Measurements from ENCODE around the gene FGFBP1. TPM values are rescaled to one million over a fixed set of nuclear protein-coding genes. Genes with fewer than 3 reads are reported as not detected.

Gene FGFBP1
- total RNA-seq, 1 donor from 2014 or later = 22.9 TPM

- DNase-seq (ENCODE audit: low read depth) = peak; percentile 38
- H3K27me3 ChIP-seq (ENCODE audit: control insufficient read depth, insufficient read depth, low read length) = no peaks in the 10 kb centered on the region
- no peak for FAIRE-seq
Observed at GRCh38 chr4:15910155-15910940, 28.2 kb downstream of the FGFBP1 start.

GRCh38 chr4:15907430-15907829, 31.1 kb downstream of the FGFBP1 start:
- no peak for TF ChIP-seq CTCF (IDR thresholded peaks at IDR 0.05; ENCODE audit: insufficient read depth, low read length, severe bottlenecking)
- Histone ChIP-seq H3K36me3 (ENCODE audit: control insufficient read depth, insufficient read depth, low read length) (no peaks in the 10 kb centered on the region), H3K4me3 (ENCODE audit: low read depth, low read length) (no peak overlapping the region), H3K27me3 (ENCODE audit: control insufficient read depth, insufficient read depth, low read length) (no peaks in the 10 kb centered on the region)
- FAIRE-seq (no peak), DNase-seq (ENCODE audit: low read depth) (no peak)

More at GRCh38 chr4:15910155-15910940, 28.2 kb downstream of the FGFBP1 start:
- no peak overlapping the region for H3K4me3 ChIP-seq (ENCODE audit: low read depth, low read length)
- no peak for TF ChIP-seq CTCF (IDR thresholded peaks at IDR 0.05; ENCODE audit: insufficient read depth, low read length, severe bottlenecking)
- no peaks in the 10 kb centered on the region for H3K36me3 ChIP-seq (ENCODE audit: control insufficient read depth, insufficient read depth, low read length)

GRCh38 chr4:15906020-15906443, 32.5 kb downstream of the FGFBP1 start:
- Histone ChIP-seq H3K36me3 (ENCODE audit: control insufficient read depth, insufficient read depth, low read length) (no peaks in the 10 kb centered on the region), H3K4me3 (ENCODE audit: low read depth, low read length) (no peak overlapping the region), H3K27me3 (ENCODE audit: control insufficient read depth, insufficient read depth, low read length) (no peaks in the 10 kb centered on the region)
- FAIRE-seq = peak; percentile 98
- peak; percentile 99 for DNase-seq (ENCODE audit: low read depth)
- no peak for TF ChIP-seq CTCF (IDR thresholded peaks at IDR 0.05; ENCODE audit: insufficient read depth, low read length, severe bottlenecking)

GRCh38 chr4:15902746-15903145, 35.8 kb downstream of the FGFBP1 start:
- Histone ChIP-seq H3K36me3 (ENCODE audit: control insufficient read depth, insufficient read depth, low read length) (no peaks in the 10 kb centered on the region), H3K27me3 (ENCODE audit: control insufficient read depth, insufficient read depth, low read length) (no peaks in the 10 kb centered on the region), H3K4me3 (ENCODE audit: low read depth, low read length) (no peak overlapping the region)
- FAIRE-seq (no peak), DNase-seq (ENCODE audit: low read depth) (no peak)
- TF ChIP-seq CTCF (IDR thresholded peaks at IDR 0.05; ENCODE audit: insufficient read depth, low read length, severe bottlenecking) = no peak

- no peak for FAIRE-seq
- no peak for TF ChIP-seq CTCF (IDR thresholded peaks at IDR 0.05; ENCODE audit: insufficient read depth, low read length, severe bottlenecking)
Observed at GRCh38 chr4:15901998-15902397, 36.5 kb downstream of the FGFBP1 start.

GRCh38 chr4:15901007-15901406, 37.5 kb downstream of the FGFBP1 start:
- no peak for FAIRE-seq
- Histone ChIP-seq H3K36me3 (ENCODE audit: control insufficient read depth, insufficient read depth, low read length) (no peaks in the 10 kb centered on the region), H3K4me3 (ENCODE audit: low read depth, low read length) (no peak overlapping the region), H3K27me3 (ENCODE audit: control insufficient read depth, insufficient read depth, low read length) (no peaks in the 10 kb centered on the region)
- no peak for TF ChIP-seq CTCF (IDR thresholded peaks at IDR 0.05; ENCODE audit: insufficient read depth, low read length, severe bottlenecking)
- no peak for DNase-seq (ENCODE audit: low read depth)

More at GRCh38 chr4:15901998-15902397, 36.5 kb downstream of the FGFBP1 start:
- Histone ChIP-seq H3K27me3 (ENCODE audit: control insufficient read depth, insufficient read depth, low read length) (no peaks in the 10 kb centered on the region), H3K4me3 (ENCODE audit: low read depth, low read length) (no peak overlapping the region), H3K36me3 (ENCODE audit: control insufficient read depth, insufficient read depth, low read length) (no peaks in the 10 kb centered on the region)
- DNase-seq (ENCODE audit: low read depth) = no peak

All from bronchial epithelial cell (primary cell).